ENCODE results near the gene RAD51B.
"Not testable (repeated sequence)": the region's sequence is repeated elsewhere in the genome, so short reads cannot be mapped to it uniquely, and the experiment has no call there.

RAD51B gene

DNA sequence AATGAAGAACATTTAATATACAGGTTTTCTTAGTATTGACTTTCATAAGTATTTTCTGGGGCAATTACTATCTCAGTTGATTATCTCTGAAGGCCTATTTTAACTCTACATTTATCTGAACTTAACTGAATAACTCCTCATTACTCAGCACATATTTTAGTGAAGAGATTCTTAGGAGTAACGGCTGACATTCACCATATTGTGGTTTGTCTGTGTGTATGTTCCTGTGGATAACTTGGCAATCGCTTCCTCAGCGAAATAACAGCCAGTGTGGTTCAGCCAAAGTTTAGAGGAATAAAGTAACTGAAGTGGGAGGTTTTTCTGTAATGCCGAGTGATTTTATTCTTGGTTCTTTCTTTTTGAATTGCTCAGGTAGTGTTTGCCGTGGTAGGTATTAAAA, 168.0 kb downstream of the RAD51B start:
- no peak for DNase-seq

DNA sequence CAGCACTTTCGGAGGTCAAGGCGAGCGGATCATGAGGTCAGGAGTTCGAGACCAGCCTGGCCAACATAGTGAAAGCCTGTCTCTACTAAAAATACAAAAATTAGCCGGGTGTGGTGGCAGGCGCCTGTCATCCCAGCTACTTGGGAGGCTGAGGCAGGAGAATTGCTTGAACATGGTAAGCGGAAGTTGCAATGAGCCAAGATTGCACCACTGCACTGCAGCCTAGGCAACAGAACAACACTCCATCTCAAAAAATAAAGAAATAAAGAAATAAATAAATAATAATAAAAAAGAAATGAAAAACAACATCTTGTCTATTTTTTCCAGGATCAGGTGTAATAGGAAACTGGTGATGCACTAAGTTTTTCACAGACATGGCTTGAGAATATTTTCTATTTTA, 168.6 kb downstream of the RAD51B start:
- DNase-seq = not testable (repeated sequence)

DNA sequence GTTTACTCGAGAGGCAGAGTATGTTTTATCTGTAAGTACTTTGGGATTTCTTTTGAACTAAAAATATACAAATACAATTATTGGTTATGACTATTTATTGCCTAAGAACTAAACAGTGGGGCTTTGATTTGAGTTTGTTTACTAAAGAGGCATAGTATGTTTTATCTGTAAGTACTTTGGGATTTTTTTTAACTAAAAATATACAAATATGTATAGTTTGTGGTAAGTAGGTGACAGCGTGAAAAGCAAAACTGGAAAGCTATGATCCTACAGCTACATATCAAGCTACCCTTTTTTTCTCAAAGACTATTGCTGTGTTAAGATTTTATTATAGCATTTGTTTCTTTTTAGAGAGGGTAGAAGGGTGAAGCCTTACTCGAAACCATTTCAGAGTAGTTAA, 171.0 kb downstream of the RAD51B start:
- DNase-seq = no peak

DNA sequence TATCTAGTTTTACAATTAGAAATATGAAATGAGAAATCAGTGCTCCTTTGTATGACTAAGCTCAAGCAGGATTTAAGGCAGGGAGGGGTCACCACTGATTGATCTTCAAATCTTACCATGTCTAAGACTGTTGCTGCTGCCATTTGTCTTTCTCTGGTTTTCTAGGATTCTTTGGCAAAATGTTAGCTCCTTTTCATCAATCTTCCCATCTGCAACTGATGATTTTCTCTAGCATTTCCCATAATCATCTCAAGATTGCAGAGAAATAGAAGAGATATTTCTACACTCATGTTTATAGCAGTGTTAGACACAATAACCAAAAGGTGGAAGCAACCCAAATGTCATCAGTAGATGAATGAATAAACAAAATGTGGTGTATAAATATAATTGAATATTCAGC, 175.0 kb downstream of the RAD51B start:
- no peak for DNase-seq

DNA sequence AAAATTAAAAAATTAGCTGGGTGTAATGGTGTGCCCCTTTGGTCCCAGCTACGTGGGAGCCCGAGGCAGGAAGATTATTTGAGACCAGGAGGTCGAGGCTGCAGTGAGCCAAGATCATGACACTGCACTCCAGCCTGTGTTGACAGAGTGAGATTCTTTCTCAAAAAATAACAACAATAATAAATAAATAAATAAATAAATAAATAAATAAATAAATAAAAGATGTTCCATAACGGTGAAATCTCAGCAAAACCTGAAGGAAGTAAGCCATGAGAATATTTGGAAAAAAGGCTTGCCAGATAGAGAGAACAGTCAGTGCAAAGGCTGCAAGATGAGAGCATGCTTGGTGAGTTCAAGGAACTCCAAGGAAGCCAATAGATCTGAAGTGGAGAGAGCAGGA, 176.7 kb downstream of the RAD51B start:
- DNase-seq = no peak

DNA sequence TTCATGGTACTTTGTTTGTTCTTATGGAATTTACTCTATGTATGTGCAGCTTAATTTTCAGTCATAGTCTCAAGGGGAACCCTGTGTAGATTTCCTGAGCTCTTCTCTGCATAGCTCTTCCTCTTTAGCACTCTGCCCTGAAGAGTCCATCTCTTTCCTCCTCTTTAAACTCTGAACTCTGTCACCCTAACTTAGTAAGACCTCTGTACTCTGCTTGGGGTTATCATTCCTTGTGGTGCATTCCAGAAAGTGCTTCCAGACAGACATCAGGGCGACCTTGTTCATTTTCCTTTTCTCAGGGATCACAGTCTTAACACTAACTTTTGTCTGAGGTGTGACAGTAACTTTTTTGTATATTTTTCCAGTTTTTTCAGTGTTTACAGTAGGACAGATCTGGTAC, 179.3 kb downstream of the RAD51B start:
- no peak for DNase-seq

DNA sequence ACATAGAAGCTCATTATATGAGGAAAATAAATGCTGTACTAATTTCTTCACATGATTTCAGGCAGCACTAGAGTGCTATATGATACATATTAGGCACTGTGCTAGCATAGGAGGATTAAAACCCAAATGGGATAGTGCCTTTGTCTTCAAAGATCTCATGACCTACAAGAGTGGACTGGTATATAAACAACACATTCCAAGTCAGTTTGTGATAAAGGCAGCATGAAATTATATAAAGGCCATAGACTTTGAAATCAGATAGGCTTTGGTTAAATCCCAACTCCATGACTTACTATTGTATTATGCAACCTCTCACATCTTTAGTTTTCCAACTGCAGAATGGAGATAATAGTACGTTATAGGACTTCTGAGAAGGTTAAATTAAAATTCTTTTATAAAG, 179.7 kb downstream of the RAD51B start:
- no peak for DNase-seq

DNA sequence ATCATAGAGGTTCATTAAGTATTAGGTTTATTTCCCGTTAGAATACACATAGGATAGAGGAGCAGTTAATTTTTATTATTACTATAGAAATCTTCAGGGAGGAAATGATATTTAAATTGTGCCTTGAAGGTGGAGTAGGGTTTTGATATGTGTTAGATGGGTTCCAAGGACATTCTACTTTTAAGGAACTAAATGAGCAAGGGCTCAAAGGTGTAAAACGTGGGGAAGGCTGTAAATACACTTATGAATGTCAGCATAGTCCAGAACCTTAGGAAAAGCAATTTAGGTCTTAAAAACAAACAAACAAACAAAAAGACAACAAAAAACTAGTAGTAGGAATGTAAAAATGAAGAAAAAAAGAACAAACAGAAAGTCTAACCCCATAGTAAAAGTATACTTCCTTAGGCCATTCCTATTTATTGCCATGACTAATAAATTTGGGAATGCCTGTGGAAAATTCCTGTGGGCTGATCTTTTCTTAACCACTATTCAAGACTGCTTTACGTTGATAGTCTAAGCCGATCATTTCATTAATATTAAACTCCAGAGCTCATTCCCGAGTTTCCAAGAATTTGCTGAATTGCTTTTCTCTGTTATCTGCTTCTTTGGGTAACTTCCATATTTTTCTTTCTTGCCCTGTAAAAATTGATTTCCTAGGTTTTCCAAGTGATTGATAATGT, 180.3 kb downstream of the RAD51B start:
- DNase-seq = no peak

DNA sequence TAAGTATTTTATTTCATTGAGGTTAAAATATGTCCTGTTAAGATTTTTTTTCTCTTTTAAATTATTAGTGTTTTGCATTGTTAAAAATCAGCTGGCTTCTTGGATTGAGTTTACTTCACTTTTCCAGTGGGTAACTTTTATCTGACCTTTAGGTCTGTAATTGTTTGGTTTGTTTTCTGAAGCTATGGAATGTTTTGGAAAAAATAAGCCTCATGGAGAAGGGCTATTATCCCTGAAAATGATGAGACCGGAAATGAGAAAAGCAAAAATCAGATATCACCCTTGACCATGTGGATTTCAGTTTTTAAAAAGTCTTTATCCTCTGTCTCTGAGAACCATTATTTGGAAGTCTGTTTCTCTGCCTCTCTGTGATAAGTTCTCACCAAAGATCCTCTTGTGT, 180.9 kb downstream of the RAD51B start:
- DNase-seq = no peak

DNA sequence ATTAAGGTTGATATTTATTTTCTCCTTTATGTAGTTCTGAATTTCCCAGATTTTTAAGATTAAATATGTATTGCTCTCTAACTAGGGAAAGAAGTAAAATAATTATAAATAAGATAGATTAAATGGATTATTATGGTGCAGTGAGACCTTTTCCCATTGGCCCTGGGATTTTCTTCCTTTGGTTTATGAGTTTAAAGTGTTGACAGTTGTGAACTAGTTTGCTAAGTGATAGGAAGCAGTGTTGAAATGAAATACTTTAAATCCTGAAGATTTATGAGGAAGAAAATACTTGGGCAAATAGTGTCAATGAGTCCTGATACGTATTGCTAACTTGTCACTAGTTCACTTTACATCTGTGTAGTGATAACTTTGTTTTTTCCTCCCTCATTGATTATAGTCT, 188.9 kb downstream of the RAD51B start:
- no peak for DNase-seq

DNA sequence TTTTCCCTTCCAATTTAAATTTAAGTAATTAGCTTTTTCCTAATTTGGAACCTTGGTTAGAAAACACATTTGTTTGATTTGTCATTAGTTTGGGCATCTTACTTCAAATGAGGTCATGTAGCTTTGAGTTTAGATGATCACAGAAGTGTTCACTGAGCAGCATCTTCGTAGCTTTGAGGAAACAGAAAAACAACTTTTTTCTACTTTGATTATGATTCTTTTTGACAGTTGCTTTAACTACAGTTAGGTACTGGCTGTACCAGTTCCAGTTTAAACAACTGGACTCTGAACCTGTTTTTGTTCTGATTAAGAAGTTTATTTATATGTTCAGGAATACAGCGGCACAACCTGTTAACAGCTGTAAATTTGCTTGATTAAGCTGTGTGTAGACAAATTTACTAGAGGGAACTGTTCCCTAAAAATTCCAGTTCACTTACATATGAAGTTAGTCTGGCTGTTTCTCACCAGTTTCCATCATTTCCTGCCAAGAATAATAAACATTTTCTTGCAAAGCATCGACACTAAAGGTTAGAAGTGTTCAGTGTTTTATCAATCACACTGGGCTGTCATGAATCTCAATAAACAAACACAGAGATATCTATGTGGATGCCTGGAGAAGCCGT, 191.9 kb downstream of the RAD51B start:
- DNase-seq = no peak

DNA sequence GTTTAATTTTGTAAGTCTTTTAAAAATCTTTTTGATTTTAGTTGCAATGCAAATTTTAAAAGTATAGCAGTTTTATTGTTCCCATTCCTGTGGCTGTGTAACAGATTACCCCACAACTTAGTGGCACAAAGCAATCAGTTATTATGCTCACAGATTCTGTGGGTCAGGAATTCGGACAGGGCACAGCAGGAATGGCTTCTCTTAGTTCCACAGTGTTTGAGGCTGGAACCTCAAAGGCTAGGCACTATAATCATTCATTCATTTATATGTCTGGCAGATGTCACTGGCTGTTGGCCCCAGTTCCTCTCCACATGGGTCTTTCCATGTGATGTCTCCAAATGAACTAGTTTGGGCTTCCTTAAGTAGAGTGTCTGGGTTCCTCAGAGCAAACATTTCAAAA, 193.3 kb downstream of the RAD51B start:
- no peak for DNase-seq

DNA sequence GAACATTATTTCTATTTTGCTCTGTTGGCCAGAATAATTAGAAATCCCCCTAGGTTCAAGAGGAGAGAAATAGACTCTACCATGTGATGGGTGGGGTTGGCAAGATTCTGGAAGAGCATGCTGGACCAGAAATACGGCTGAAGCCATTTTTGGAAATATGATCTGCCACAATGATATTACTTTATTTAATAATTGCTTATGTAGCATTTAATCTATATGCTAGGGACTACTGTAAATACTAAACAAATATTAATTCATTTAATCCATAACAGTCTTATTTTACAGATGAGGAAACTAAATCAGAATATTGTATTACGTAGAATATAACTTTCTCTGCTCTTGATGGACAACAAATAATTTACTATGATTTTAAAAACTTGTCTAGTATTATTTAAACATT, 193.7 kb downstream of the RAD51B start:
- DNase-seq = no peak

DNA sequence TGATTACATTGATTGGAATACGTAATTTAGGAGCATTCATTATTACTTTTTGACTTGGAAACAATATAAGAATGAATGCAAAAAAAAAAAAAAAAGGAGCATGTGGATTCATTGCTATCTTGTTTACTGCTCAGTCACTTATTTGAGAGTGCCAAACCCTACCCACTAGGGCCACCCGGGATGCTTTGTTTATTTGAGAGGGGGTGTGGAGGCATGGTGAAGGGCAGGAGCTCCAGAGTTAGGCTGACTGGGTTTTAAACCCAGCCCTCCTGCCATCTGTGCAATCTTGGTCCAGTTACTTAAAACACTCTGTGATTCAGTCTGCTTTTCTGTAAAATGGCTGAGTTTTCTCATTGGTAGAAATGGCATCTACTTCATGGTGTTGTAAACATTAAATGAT, 195.2 kb downstream of the RAD51B start:
- DNase-seq = no peak

DNA sequence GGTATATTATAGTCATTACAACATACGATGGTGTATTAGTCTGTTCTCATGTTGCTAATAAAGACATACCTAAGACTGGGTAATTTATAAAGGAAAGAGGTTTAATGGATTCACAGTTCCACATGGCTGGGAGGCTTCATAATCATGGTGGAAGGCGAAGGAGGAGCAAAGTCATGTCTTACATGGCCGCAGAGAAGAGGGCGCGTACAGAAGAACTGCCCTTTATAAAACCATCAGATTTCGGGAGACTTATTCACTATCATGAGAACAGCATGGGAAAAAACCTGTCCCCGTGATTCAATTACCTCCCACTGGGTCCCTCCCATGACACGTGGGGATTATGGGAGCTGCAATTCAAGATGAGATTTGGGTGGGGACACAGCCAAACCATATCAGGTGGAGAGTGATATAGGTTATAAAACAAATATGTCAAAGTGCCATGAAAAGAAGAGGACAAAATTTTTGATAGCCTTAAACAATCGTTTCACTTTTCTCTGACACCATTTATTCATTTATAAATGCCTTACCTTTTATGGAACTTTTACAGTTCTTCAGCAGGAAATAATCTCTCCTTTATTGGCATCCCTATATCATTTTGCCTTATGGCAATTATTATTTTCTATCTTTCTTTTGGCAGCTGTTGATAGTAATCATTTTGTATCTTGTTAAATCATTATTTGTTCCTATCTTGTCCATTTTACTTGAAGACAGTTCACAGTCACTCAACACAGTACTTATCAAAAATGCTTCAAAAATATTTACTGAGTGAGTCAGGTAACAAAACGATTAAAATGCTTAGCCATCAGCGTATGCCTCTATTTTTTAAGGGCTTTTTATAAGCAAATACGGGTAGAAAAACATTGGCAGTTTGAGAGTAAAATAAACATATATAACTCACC, 196.0 kb downstream of the RAD51B start:
- no peak for DNase-seq

DNA sequence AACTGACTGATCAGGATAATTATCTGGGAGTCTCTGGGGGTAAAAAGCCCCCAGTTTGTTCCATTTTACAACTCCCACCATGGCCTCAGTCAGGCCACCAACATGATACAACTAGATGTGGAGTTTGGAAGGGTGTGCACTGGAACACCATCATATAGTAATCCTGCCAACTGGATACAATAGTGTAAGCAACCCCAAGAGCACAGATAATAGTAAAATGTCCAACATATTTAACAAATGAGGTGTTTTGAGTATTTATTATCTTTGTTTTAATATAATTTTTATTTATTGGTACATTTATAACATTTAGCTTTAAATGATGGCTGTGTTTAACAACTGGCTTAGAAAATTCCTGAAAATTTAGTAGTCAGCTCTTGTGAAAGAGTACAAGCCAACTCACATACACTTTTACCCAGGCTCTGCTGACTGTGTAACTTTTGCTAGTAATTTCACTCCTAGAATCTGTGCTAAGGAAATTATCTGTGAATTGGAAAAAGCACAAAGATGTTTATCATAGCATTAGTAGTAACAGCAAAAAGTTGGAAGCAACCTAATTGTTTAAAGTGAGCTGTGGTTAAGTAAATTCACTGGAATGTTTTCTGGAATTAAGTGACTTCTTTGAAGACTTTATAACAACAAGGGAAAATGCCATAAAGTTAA, 196.8 kb downstream of the RAD51B start:
- DNase-seq = no peak

DNA sequence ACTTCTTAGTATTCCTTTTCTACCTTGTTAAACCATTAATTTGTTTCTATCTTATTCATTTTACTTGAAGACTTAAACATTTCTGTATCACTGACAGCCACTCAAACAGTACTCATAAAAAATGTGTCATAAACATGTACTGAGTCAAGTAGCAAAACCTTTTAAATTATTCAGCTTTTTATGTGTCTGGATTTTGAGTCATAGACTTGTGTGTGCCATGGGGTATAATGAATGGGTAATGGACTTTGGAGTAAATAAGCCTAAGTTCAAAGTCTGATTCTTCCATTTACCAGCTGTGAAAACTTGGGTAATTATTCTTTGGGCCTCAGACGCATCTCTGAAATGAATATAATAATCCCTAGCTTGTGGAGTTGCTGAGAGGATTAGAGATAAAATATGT, 199.0 kb downstream of the RAD51B start:
- DNase-seq = no peak

DNA sequence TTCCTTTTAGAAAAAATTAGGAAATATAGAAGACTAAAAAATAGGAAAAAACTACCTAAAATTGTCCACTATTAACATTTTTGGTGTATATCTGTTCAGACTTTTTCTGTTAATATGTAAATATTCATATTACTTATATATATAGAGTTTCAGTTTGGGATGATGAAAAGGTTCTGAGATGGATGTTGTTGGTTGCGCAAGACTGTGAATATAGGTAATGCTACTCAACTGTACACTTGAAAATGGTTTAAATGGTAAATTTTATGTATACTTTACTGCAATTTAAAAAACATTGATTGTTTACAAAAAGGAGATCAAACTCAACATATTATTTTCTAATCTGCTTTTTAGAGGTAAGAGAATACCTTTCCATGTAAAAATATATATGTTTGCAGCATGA, 200.9 kb downstream of the RAD51B start:
- no peak for DNase-seq

DNA sequence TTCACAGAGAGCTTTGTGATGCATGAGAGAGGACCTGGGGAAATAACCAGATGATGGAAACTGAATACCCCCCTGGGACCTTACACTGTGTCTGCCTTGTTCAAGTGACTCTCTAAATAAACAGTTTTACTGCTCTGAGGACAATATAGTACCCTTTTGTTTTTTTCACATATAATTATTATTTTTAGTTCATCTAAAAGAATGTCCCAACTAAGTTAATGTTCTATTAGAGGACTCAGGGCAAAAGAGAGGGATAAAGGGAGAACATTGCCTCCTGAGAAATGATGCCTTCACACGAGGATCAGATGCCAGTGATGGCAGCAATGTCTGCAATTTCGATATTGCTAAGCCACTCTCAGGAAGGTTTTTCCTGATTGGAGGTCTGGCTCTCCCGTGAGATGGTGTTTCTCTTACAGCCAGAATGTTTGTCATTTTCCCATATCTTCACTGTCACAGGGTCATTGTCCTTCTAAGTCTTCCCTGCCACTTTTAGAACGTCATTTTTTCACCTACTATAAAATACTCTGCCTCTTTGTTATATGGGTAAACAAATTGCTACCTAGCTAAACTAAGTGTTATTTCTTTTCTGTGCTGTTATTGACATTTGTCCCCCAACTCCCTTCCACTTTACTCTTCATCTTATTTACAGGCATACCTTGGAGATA, 201.6 kb downstream of the RAD51B start:
- no peak for DNase-seq

DNA sequence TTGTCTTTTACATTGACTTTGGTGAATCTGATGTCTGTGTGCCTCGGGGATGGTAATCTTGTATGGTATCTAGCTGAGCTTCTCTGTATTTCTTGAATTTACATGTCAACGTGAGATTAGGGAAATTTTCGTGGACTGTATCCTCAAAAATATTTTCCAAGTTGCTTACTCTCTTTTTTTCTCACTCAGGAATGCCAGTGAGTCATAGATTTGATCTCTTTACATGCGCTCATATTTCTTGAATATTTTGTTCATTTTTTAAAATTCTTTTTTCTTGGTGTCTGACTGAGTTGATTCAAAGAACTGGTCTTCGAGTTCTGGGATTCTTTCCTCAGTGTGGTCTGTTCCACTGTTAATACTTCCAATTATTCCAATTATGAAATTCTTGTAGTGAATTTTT, 207.7 kb downstream of the RAD51B start:
- DNase-seq = no peak

DNA sequence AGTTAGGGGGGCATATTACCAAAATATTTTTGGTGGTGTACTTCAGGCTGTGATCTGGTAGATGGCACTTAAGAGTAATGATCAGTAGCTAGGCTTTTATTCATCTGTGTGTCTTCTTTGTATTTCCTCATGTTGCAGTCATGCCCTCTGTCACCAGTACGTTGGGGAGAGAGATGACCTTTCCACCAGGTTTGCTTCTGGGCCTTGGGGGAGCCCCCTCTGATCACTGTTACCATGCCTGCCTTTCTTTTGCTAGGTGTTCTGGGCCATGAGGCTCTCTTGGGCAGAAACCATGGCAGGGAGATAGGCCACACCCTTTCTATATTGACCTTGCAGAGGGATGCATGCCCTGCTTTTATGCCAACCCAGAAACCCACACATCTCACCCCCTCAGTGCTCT, 208.5 kb downstream of the RAD51B start:
- DNase-seq = no peak

DNA sequence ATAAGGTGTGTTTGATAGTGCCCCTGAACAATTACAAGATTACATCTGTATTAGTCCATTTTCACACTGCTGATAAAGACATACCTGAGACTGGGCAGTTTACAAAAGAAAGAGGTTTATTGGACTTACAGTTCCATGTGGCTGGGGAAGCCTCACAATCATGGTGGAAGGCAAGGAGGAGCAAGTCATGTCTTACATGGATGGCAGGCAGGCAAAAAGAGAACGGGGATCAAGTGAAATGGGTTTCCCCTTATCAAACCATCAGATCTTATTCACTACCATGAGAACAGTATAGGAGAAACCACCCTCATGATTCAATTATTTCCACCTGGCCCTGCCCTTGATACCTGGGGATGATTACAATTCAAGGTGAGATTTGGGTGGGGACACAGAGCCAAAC, 211.4 kb downstream of the RAD51B start:
- DNase-seq = not testable (repeated sequence)

DNA sequence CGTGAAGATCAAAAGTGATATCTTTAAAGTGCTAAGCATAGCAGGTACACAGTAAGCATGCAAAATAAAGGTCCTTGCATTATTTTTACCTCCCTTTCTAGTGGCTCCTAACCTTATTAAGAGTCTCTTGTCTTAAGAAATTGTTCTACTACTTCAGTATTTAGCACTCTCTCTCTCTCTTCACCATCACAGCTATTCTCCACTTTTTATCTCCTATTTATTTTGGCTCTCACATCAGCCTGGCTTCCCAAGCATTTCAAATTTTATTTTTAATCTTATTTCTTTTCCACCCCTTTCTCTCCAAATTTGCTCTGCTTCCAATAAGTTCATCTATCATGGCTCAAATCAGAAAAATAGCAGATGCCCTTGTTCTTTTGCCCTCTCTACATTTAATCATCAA, 212.6 kb downstream of the RAD51B start:
- DNase-seq = no peak

Data from midbrain (tissue), 1 donor.